UCSD-AML1 (cell line): Measurements from ENCODE around the gene NXNL1.
A peak's percentile ranks its signal among the peaks of the same experiment; 100 is the strongest.
"Not testable (repeated sequence)": the region's sequence is repeated elsewhere in the genome, so short reads cannot be mapped to it uniquely, and the experiment has no call there.

Experiments used
- DNase-seq: peaks from one replicate; lab custom pipeline; 2025; ENCODE audit not compliant: unreplicated experiment; lab: John Stamatoyannopoulos, UW

NXNL1 gene

GRCh38 chr19:17460372-17461230 lies at the start of gene NXNL1:
Gene NXNL1, minus strand, starts transcription at chr19:17460926. Its CDS starts 57 bp downstream, at chr19:17460869.
- no peak for DNase-seq

GRCh38 chr19:17508558-17508933 lies 47.8 kb upstream of the NXNL1 start:
- DNase-seq: not testable (repeated sequence)

GRCh38 chr19:17506745-17507144 lies 46.0 kb upstream of the NXNL1 start:
- DNase-seq: no peak

- DNase-seq: no peak
These were observed 44.5 kb upstream of the NXNL1 start for GRCh38 chr19:17505223-17505622.

GRCh38 chr19:17504456-17504855 lies 43.7 kb upstream of the NXNL1 start:
- DNase-seq: no peak

- no peak for DNase-seq
These were observed 43.3 kb upstream of the NXNL1 start for GRCh38 chr19:17504030-17504429.

- DNase-seq: no peak
These were observed 42.5 kb upstream of the NXNL1 start for GRCh38 chr19:17503240-17503639.

- DNase-seq: no peak
These were observed 39.9 kb upstream of the NXNL1 start for GRCh38 chr19:17500447-17501198.

- DNase-seq: peak; percentile 70
These were observed 39.1 kb upstream of the NXNL1 start for GRCh38 chr19:17499648-17500446.

GRCh38 chr19:17499025-17499424 lies 38.3 kb upstream of the NXNL1 start:
- DNase-seq: not testable (repeated sequence)

- no peak for DNase-seq
These were observed 36.5 kb upstream of the NXNL1 start for GRCh38 chr19:17497149-17497798.

GRCh38 chr19:17496337-17496997 lies 35.7 kb upstream of the NXNL1 start:
- DNase-seq: peak; percentile 86

- no peak for DNase-seq
These were observed 35.0 kb upstream of the NXNL1 start for GRCh38 chr19:17495639-17496296.

GRCh38 chr19:17491287-17491686 lies 30.6 kb upstream of the NXNL1 start:
- no peak for DNase-seq

GRCh38 chr19:17490411-17490810 lies 29.7 kb upstream of the NXNL1 start:
- DNase-seq: no peak

- no peak for DNase-seq
These were observed 28.8 kb upstream of the NXNL1 start for GRCh38 chr19:17489392-17490030.

- DNase-seq: peak; percentile 59
These were observed 28.1 kb upstream of the NXNL1 start for GRCh38 chr19:17488593-17489391.

- DNase-seq: no peak
These were observed 26.8 kb upstream of the NXNL1 start for GRCh38 chr19:17487284-17488121.
